A549 (cell line): ENCODE measurements around the gene TRAPPC3. TPM values are rescaled to one million over a fixed set of nuclear protein-coding genes. Genes with fewer than 3 reads are reported as not detected.

Experiments
- ATAC-seq, 2 experiments: fragments of 200-7000 bp in 1 of 2; fragments of >200 bp in 1 of 2; cut with Nextera tagmentation in 1 of 2; cut with Tn5 transposase in 1 of 2; 3 replicates each; pipeline versions ENCODE4 v1.8.0 to v1.9.1; 2018 to 2020; ENCODE audit warnings: mild to moderate bottlenecking in 1 of 2, moderate library complexity in 1 of 2
- CTCF ChIA-PET: fragments of 300-600 bp; sonication (Branson Sonifier 250); formaldehyde crosslinking; extraction: SDS; loops from one replicate; lab custom pipeline; 2021; ENCODE audit warnings: antibody characterized with exemption, inconsistent platforms; lab: Yijun Ruan, JAX
- POLR2A ChIA-PET: fragments of 350-600 bp; formaldehyde crosslinking; extraction: SDS; loops from one replicate; lab custom pipeline; 2021; ENCODE audit warnings: antibody characterized with exemption, inconsistent platforms; lab: Yijun Ruan, JAX
- DNase-seq, 2 experiments: peaks; one replicate each; pipeline versions ENCODE4 v3.0.0 to v3.0.0-alpha.2; 2011 to 2016; ENCODE audit warnings: low read depth in 1 of 2, low spot score in 1 of 2
- FAIRE-seq: peaks from 2 replicates; lab custom pipeline; 2011; peaks lifted over from hg19 to GRCh38; lab: Jason Lieb, UNC
- H3K27ac ChIP-seq, 2 experiments: fragments of >200 bp; sonication (Bioruptor Twin); formaldehyde crosslinking; 3 replicates each; pipeline ENCODE4 v1.5.1; 2016 to 2017
- H3K4me1 ChIP-seq: fragments of >200 bp; sonication (Bioruptor Twin); formaldehyde crosslinking; 3 replicates; pipeline ENCODE4 v1.6.1; 2016
- H3K4me2 ChIP-seq: fragments of >200 bp; sonication (Bioruptor Twin); formaldehyde crosslinking; 3 replicates; pipeline ENCODE4 v1.6.1; 2016
- H3K4me3 ChIP-seq: fragments of >200 bp; sonication (Bioruptor Twin); formaldehyde crosslinking; 3 replicates; pipeline ENCODE4 v1.5.1; 2016
- H3K9me3 ChIP-seq: fragments of >200 bp; sonication (Bioruptor Twin); formaldehyde crosslinking; 3 replicates; pipeline ENCODE4 v1.6.1; 2016
- BHLHE40 ChIP-seq: IDR thresholded peaks from 2 replicates; pipeline ENCODE4 v1.6.1; 2012; ENCODE audit warnings: low read depth, low read length, inconsistent platforms
- CBX2 ChIP-seq: fragments of 200-600 bp; sonication (generic); IDR thresholded peaks from 2 replicates; pipeline ENCODE4 v1.6.1; 2016; ENCODE audit warnings: low read depth, mild to moderate bottlenecking, borderline replicate concordance
- CBX8 ChIP-seq: fragments of 200-600 bp; sonication (generic); IDR thresholded peaks from 2 replicates; pipeline ENCODE4 v1.6.1; 2016
- CHD4 ChIP-seq: fragments of 200-600 bp; sonication (generic); IDR thresholded peaks from 2 replicates; pipeline ENCODE4 v1.6.1; 2016; ENCODE audit warnings: antibody characterized with exemption, mild to moderate bottlenecking, borderline replicate concordance
- FOSB ChIP-seq: fragments of 250-450 bp; sonication (Bioruptor Pico); IDR thresholded peaks from 2 replicates; pipeline ENCODE4 v1.5.0; 2020; ENCODE audit warnings: mild to moderate bottlenecking, moderate library complexity
- HEYL ChIP-seq: fragments of 250-450 bp; sonication (Bioruptor Pico); IDR thresholded peaks from 2 replicates; pipeline ENCODE4 v1.8.0; 2021; ENCODE audit warnings: mild to moderate bottlenecking, moderate library complexity
- JUNB ChIP-seq: fragments of >200 bp; sonication (Bioruptor Twin); formaldehyde crosslinking; IDR thresholded peaks from 2 replicates; pipeline ENCODE4 v1.6.1; 2016
- MAFK ChIP-seq: fragments of 450-650 bp; IDR thresholded peaks from 2 replicates; pipeline ENCODE4 v1.6.1; 2014; ENCODE audit not compliant: partially characterized antibody
- NFE2L2 ChIP-seq: fragments of 150-350 bp; conservative IDR thresholded peaks from 2 replicates; pipeline ENCODE4 v1.6.1; 2014; ENCODE audit warnings: low read length
- NPAS2 ChIP-seq: fragments of 250-450 bp; sonication (Bioruptor Pico); IDR thresholded peaks from 2 replicates; pipeline ENCODE4 v1.8.0; 2022; ENCODE audit warnings: mild to moderate bottlenecking, moderate library complexity, borderline replicate concordance
- NR3C1 ChIP-seq: fragments of >200 bp; sonication (Bioruptor Twin); formaldehyde crosslinking; IDR thresholded peaks from 3 replicates; pipeline ENCODE4 v1.6.1; 2017
- RNF2 ChIP-seq: fragments of 200-600 bp; sonication (generic); IDR thresholded peaks from 2 replicates; pipeline ENCODE4 v1.6.1; 2016; ENCODE audit warnings: low read depth, mild to moderate bottlenecking, antibody characterized with exemption, moderate library complexity, borderline replicate concordance
- SMC3 ChIP-seq: fragments of >200 bp; sonication (Bioruptor Twin); formaldehyde crosslinking; IDR thresholded peaks from 3 replicates; pipeline ENCODE4 v1.6.1; 2018; ENCODE audit warnings: inconsistent platforms
- TFCP2L1 ChIP-seq: fragments of 250-450 bp; sonication (Bioruptor Pico); IDR thresholded peaks from 2 replicates; pipeline ENCODE4 v1.5.0; 2021; ENCODE audit warnings: mild to moderate bottlenecking
- WGBS: methylation state at CpG from one replicate; pipeline ENCODE4 v1.1.6; 2017; ENCODE audit errors: missing lambda C conversion rate; 5-methylcytosine and 5-hydroxymethylcytosine counted together
- polyA plus RNA-seq, 4 experiments: library from polyadenylated mRNA; depleted of rRNA in 3 of 4; stranded (reverse); fragments of >200 nt; fragmentation: RNase III in 1 of 4; extraction: RNeasy Plus Mini Kit Qiagen cat#74134 plus additional on column Dnase treatment in 1 of 4; gene quantifications; 2 replicates in 3 of 4; 3 replicates in 1 of 4; pipeline ENCODE4 v1.2.3, GENCODE V29; 2011 to 2017
- TF ChIP-seq, protein P1 (sequence below): IDR thresholded peaks from 2 replicates; pipeline ENCODE4 v1.6.1; 2012
- TF ChIP-seq, protein P2 (sequence below): fragments of 250-450 bp; sonication (Bioruptor Pico); IDR thresholded peaks from 2 replicates; pipeline ENCODE4 v1.5.0; 2020; ENCODE audit warnings: low read depth, mild to moderate bottlenecking, moderate library complexity
- TF ChIP-seq, protein P3 (sequence below): fragments of 150-350 bp; IDR thresholded peaks from 2 replicates; pipeline ENCODE4 v1.6.1; 2014; ENCODE audit warnings: low read depth, mild to moderate bottlenecking, low read length
- TF ChIP-seq, protein P4 (sequence below): fragments of >200 bp; sonication (Bioruptor Twin); formaldehyde crosslinking; IDR thresholded peaks from 3 replicates; pipeline ENCODE4 v1.6.1; 2016
- TF ChIP-seq, protein P5 (sequence below): fragments of 200-600 bp; sonication (generic); IDR thresholded peaks from 2 replicates; pipeline ENCODE4 v1.6.1; 2016; ENCODE audit warnings: antibody characterized with exemption, mild to moderate bottlenecking, moderate library complexity
- TF ChIP-seq, protein P6 (sequence below): fragments of >200 bp; sonication (Bioruptor Twin); formaldehyde crosslinking; IDR thresholded peaks from 2 replicates; pipeline ENCODE4 v1.6.1; 2016

The TRAPPC3 gene
- polyA plus RNA-seq, 2 of the 4 experiments (the other 2 are of a cell fraction) = 62.2 to 103 TPM

DNA sequence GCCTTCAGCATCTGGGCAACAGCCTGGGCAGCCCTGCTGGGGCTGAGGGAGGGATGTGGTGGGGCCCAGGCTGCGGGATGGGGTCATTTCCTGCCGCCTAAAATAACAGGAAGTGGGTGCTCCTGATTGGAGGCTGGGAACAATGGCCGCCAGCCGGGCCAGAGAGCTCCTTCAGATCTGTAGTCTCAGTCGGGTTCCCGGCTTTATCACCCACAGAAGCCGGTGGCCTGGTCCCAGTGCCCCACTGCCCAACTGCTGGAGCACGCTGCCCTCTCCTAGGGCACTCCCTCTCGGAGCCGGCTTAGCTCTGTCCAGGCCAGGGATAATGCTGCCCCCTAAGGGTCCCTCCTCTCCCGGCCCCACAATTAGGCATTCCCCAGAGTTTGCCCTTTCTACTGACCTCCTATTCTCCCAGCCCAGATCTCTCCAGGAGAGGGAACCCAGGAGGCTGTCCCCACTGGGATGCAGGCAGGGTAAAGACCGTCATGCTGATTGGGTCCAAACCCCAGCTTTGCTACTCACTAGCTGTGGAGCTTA, 11.7 kb upstream of the TRAPPC3 start (continued):
- TF ChIP-seq, protein P1, sequence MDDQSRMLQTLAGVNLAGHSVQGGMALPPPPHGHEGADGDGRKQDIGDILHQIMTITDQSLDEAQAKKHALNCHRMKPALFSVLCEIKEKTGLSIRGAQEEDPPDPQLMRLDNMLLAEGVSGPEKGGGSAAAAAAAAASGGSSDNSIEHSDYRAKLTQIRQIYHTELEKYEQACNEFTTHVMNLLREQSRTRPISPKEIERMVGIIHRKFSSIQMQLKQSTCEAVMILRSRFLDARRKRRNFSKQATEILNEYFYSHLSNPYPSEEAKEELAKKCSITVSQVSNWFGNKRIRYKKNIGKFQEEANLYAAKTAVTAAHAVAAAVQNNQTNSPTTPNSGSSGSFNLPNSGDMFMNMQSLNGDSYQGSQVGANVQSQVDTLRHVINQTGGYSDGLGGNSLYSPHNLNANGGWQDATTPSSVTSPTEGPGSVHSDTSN = no peak
- TF ChIP-seq, protein P2, sequence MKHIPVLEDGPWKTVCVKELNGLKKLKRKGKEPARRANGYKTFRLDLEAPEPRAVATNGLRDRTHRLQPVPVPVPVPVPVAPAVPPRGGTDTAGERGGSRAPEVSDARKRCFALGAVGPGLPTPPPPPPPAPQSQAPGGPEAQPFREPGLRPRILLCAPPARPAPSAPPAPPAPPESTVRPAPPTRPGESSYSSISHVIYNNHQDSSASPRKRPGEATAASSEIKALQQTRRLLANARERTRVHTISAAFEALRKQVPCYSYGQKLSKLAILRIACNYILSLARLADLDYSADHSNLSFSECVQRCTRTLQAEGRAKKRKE (CRISPR knock-in tag) = no peak
- no peak for TF ChIP-seq RNF2

DNA sequence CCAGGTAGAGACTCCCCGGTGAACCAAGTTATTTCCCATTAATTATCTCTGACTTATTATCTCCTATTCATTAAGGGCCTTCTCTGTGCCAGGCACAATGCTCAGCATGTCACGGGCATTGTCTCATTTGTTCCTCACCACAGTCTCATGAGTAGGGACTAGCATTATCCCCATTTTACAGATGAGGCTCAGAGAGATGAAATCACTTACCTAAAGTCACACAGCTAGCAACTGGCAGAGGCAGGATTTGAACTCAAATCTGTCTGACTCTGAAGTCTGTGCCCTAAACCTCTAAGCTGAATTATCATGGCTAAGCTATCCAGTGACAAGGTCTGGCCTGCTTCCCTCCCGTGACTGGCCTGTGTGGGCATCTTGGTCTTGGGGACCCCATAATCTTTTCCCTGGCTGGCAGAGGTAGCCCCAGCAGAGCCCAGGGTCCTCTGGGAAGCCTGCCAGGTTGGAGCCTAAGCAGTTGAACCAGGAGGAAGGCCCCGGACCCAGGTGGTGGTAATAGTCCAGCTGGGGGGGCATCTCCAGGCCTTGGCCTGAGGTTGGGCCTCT, 11.2 kb upstream of the TRAPPC3 start:
- WGBS = 91% methylated on average over 2 of the region's 4 CpGs
- Histone ChIP-seq H3K4me2 (peak overlapping the region; percentile 93), H3K27ac (peak overlapping the region; percentile 77 to 83), H3K4me3 (peak overlapping the region; percentile 33), H3K9me3 (no peaks in the 10 kb centered on the region), H3K4me1 (peaks cover 56% of the 10 kb centered on the region)
- CTCF ChIA-PET = interaction anchor here (0.8 to 8.6 kb wide), 14 partner anchors 9 to 125 kb away, joined by 3 to 82 read pairs (median 6); partner anchors contain the start of genes THRAP3 and TRAPPC3
- DNase-seq (no peak), FAIRE-seq (no peak), ATAC-seq (no peak)
- POLR2A ChIA-PET = interaction anchor here (1.3 to 2.5 kb wide), 2 partner anchors 10 to 64 kb away, joined by 4 to 19 read pairs; partner anchors contain the start of genes THRAP3 and TRAPPC3
- TF ChIP-seq SMC3 = no peak
- TF ChIP-seq, protein P3, sequence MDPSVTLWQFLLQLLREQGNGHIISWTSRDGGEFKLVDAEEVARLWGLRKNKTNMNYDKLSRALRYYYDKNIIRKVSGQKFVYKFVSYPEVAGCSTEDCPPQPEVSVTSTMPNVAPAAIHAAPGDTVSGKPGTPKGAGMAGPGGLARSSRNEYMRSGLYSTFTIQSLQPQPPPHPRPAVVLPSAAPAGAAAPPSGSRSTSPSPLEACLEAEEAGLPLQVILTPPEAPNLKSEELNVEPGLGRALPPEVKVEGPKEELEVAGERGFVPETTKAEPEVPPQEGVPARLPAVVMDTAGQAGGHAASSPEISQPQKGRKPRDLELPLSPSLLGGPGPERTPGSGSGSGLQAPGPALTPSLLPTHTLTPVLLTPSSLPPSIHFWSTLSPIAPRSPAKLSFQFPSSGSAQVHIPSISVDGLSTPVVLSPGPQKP = no peak
- TF ChIP-seq HEYL (CRISPR knock-in tag) = no peak
- TF ChIP-seq, protein P4, sequence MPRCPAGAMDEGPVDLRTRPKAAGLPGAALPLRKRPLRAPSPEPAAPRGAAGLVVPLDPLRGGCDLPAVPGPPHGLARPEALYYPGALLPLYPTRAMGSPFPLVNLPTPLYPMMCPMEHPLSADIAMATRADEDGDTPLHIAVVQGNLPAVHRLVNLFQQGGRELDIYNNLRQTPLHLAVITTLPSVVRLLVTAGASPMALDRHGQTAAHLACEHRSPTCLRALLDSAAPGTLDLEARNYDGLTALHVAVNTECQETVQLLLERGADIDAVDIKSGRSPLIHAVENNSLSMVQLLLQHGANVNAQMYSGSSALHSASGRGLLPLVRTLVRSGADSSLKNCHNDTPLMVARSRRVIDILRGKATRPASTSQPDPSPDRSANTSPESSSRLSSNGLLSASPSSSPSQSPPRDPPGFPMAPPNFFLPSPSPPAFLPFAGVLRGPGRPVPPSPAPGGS = no peak
- no peak for TF ChIP-seq NR3C1
- TF ChIP-seq NFE2L2 = no peak
- TF ChIP-seq TFCP2L1 = no peak
- no peak for TF ChIP-seq CHD4
- TF ChIP-seq MAFK = no peak
- TF ChIP-seq, protein P5, sequence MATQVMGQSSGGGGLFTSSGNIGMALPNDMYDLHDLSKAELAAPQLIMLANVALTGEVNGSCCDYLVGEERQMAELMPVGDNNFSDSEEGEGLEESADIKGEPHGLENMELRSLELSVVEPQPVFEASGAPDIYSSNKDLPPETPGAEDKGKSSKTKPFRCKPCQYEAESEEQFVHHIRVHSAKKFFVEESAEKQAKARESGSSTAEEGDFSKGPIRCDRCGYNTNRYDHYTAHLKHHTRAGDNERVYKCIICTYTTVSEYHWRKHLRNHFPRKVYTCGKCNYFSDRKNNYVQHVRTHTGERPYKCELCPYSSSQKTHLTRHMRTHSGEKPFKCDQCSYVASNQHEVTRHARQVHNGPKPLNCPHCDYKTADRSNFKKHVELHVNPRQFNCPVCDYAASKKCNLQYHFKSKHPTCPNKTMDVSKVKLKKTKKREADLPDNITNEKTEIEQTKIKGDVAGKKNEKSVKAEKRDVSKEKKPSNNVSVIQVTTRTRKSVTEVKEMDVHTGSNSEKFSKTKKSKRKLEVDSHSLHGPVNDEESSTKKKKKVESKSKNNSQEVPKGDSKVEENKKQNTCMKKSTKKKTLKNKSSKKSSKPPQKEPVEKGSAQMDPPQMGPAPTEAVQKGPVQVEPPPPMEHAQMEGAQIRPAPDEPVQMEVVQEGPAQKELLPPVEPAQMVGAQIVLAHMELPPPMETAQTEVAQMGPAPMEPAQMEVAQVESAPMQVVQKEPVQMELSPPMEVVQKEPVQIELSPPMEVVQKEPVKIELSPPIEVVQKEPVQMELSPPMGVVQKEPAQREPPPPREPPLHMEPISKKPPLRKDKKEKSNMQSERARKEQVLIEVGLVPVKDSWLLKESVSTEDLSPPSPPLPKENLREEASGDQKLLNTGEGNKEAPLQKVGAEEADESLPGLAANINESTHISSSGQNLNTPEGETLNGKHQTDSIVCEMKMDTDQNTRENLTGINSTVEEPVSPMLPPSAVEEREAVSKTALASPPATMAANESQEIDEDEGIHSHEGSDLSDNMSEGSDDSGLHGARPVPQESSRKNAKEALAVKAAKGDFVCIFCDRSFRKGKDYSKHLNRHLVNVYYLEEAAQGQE = no peak
- TF ChIP-seq BHLHE40 = no peak
- TF ChIP-seq JUNB = no peak
- TF ChIP-seq NPAS2 (CRISPR knock-in tag) = no peak
- no peak for TF ChIP-seq CBX8
- TF ChIP-seq, protein P6, sequence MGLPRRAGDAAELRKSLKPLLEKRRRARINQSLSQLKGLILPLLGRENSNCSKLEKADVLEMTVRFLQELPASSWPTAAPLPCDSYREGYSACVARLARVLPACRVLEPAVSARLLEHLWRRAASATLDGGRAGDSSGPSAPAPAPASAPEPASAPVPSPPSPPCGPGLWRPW = no peak
- TF ChIP-seq CBX2 = no peak
- TF ChIP-seq, protein P1 = no peak
- TF ChIP-seq FOSB (CRISPR knock-in tag) = no peak
- TF ChIP-seq, protein P2 (CRISPR knock-in tag) = no peak
